H1 (cell line): ENCODE results near the gene PSMC5. TPM values are rescaled to one million over a fixed set of nuclear protein-coding genes. Genes with fewer than 3 reads are reported as not detected.

Experiments
- NANOG ChIP-seq: IDR thresholded peaks from 2 replicates; pipeline ENCODE4 v1.6.1; 2011; ENCODE audit warnings: low read length, low read depth, mild to moderate bottlenecking, inconsistent platforms; ENCODE audit not compliant: insufficient read depth, poor library complexity, severe bottlenecking
- RBBP5 ChIP-seq: IDR thresholded peaks from 2 replicates; pipeline ENCODE4 v1.7.1; 2012; ENCODE audit warnings: low read depth, mild to moderate bottlenecking, inconsistent platforms, low read length, moderate library complexity, borderline replicate concordance
- polyA plus RNA-seq, 7 experiments: library from polyadenylated mRNA; depleted of rRNA in 3 of 7; stranded (reverse) in 5 of 7; unstranded in 2 of 7; fragments of >200 nt in 5 of 7; fragments of 200-250 nt in 2 of 7; gene quantifications; 1 replicate in 5 of 7; 2 replicates in 1 of 7; 4 replicates in 1 of 7; pipeline versions ENCODE4 v1.2.1 to v1.2.3, GENCODE V29; 2011 to 2013; ENCODE audit warnings: missing spikeins in 2 of 7, mixed read lengths in 2 of 7
- total RNA-seq: library from RNA; stranded (reverse); fragmentation: NEBNext Ultra II Directional; extraction: Animal tissue kit (Norgen Biotek cat#: 25700); gene quantifications from 2 replicates; pipeline ENCODE4 v1.2.1, GENCODE V29; 2021

The PSMC5 gene
- total and polyA plus RNA-seq, 2 of the 8 experiments (the other 6 are each of a cell fraction or from before 2014, with no cell fraction given): 172 to 180 TPM

- TF ChIP-seq RBBP5 (no peak), NANOG (no peak)
These were observed 6.2 kb upstream of the PSMC5 start (continued) for GRCh38 chr17:63820963-63821561.
